ENCODE data around the gene ZBTB20.

DNA sequence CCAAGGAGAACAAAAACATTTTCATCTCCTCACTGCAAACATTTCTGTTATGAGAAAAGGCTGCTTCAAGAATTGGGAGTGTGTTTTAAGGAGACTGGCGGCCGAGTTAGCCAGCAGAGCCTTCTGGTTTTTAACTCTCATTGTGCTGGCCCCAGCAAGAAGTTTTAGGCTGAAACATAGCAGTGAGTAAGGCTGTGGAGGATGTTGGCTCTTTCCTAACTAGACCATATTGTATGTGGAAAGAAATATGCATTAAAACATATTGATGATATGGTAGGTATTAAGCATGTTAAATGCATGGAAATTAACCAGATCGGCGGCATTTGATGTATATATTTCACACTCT is 762.6 kb downstream of the ZBTB20 start:
- TF ChIP-seq ZNF70 (CRISPR knock-in tag; IDR thresholded peaks at IDR 0.05) = peak; percentile 53; the same call in 1 of the 2 replicates
- no peak for TF ChIP-seq ARNTL (CRISPR knock-in tag; IDR thresholded peaks at IDR 0.05; ENCODE audit: borderline replicate concordance, low read depth)
- TF ChIP-seq TCF4 (CRISPR knock-in tag; IDR thresholded peaks at IDR 0.05; ENCODE audit: borderline replicate concordance) = no peak
- no peak for TF ChIP-seq OSR1 (CRISPR knock-in tag; IDR thresholded peaks at IDR 0.05)
- no peak for TF ChIP-seq ZNF8 (CRISPR knock-in tag; IDR thresholded peaks at IDR 0.05)
- TF ChIP-seq BACH2 (CRISPR knock-in tag; IDR thresholded peaks at IDR 0.05; ENCODE audit: borderline replicate concordance) = no peak
- TF ChIP-seq, protein P1, sequence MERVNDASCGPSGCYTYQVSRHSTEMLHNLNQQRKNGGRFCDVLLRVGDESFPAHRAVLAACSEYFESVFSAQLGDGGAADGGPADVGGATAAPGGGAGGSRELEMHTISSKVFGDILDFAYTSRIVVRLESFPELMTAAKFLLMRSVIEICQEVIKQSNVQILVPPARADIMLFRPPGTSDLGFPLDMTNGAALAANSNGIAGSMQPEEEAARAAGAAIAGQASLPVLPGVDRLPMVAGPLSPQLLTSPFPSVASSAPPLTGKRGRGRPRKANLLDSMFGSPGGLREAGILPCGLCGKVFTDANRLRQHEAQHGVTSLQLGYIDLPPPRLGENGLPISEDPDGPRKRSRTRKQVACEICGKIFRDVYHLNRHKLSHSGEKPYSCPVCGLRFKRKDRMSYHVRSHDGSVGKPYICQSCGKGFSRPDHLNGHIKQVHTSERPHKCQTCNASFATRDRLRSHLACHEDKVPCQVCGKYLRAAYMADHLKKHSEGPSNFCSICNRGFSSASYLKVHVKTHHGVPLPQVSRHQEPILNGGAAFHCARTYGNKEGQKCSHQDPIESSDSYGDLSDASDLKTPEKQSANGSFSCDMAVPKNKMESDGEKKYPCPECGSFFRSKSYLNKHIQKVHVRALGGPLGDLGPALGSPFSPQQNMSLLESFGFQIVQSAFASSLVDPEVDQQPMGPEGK (CRISPR knock-in tag; IDR thresholded peaks at IDR 0.05; ENCODE audit: borderline replicate concordance) = no peak
- TF ChIP-seq, protein P2, sequence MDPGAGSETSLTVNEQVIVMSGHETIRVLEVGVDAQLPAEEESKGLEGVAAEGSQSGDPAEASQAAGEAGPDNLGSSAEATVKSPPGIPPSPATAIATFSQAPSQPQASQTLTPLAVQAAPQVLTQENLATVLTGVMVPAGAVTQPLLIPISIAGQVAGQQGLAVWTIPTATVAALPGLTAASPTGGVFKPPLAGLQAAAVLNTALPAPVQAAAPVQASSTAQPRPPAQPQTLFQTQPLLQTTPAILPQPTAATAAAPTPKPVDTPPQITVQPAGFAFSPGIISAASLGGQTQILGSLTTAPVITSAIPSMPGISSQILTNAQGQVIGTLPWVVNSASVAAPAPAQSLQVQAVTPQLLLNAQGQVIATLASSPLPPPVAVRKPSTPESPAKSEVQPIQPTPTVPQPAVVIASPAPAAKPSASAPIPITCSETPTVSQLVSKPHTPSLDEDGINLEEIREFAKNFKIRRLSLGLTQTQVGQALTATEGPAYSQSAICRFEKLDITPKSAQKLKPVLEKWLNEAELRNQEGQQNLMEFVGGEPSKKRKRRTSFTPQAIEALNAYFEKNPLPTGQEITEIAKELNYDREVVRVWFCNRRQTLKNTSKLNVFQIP (CRISPR knock-in tag; IDR thresholded peaks at IDR 0.05; ENCODE audit: borderline replicate concordance, low read depth) = no peak
- no peak for TF ChIP-seq ZFP3 (CRISPR knock-in tag; IDR thresholded peaks at IDR 0.05)
- no peak for TF ChIP-seq ZFP30 (CRISPR knock-in tag; IDR thresholded peaks at IDR 0.05)

All from SK-N-SH treated with all-trans-retinoic acid at 6 μM for 48 hours (cell line).